HG02938 (cell line): ENCODE data around the gene TFEC.
"Not testable (repeated sequence)": the region's sequence is repeated elsewhere in the genome, so short reads cannot be mapped to it uniquely, and the experiment has no call there.

Experiments used
- ATAC-seq: cut with Tn5 transposase; IDR thresholded peaks from one replicate; pipeline ENCODE4 v1.9.1; 2021; ENCODE audit warnings: mild to moderate bottlenecking, moderate library complexity; ENCODE audit not compliant: unreplicated experiment

Gene TFEC

GRCh38 chr7:115932880-115933279 lies 97.7 kb downstream of the TFEC start:
- no peak for ATAC-seq

GRCh38 chr7:115930184-115930583 lies 100.4 kb downstream of the TFEC start:
- ATAC-seq, result not testable (repeated sequence)

GRCh38 chr7:115929736-115930135 lies 100.8 kb downstream of the TFEC start:
- ATAC-seq, result not testable (repeated sequence)

- ATAC-seq, result no peak
Measured at GRCh38 chr7:115924411-115924810, 106.2 kb downstream of the TFEC start.

- ATAC-seq, result no peak
Measured at GRCh38 chr7:115920367-115920766, 110.2 kb downstream of the TFEC start.

GRCh38 chr7:115914951-115915350 lies 115.6 kb downstream of the TFEC start:
- no peak for ATAC-seq

- ATAC-seq, result no peak
Measured at GRCh38 chr7:115911465-115911864, 119.1 kb downstream of the TFEC start.

GRCh38 chr7:115910541-115911164 lies 119.9 kb downstream of the TFEC start:
- ATAC-seq, result peak; percentile 66

GRCh38 chr7:115906731-115907130 lies 123.8 kb downstream of the TFEC start:
- no peak for ATAC-seq

GRCh38 chr7:115889669-115889984 lies 140.9 kb downstream of the TFEC start:
- ATAC-seq, result no peak

GRCh38 chr7:115888981-115889668 lies 141.4 kb downstream of the TFEC start:
- no peak for ATAC-seq

- no peak for ATAC-seq
Measured at GRCh38 chr7:115885550-115885949, 145.0 kb downstream of the TFEC start.
